Activated effector memory CD4-positive, alpha-beta T cell treated with anti-CD3 and anti-CD28 coated beads, Interleukin-2, amount 50 U/mL, for 16 hours (primary cell): Measurements from ENCODE around the gene KIAA0513.

ENCODE experiments used
- DNase-seq: peaks from one replicate; pipeline ENCODE4 v3.0.0-alpha.2; 2020

Gene KIAA0513

GRCh38 chr16:85092309-85092708, 64.7 kb downstream of the KIAA0513 start:
- no peak for DNase-seq

GRCh38 chr16:85092851-85093250, 65.3 kb downstream of the KIAA0513 start:
- DNase-seq = no peak

GRCh38 chr16:85093705-85094104, 66.1 kb downstream of the KIAA0513 start:
- DNase-seq = no peak

GRCh38 chr16:85094176-85094805, 66.7 kb downstream of the KIAA0513 start:
- no peak for DNase-seq

GRCh38 chr16:85094812-85095211, 67.2 kb downstream of the KIAA0513 start:
- no peak for DNase-seq

GRCh38 chr16:85096921-85097320, 69.3 kb downstream of the KIAA0513 start:
- DNase-seq = no peak

- no peak for DNase-seq
Measured at GRCh38 chr16:85098565-85098964, 71.0 kb downstream of the KIAA0513 start.

- DNase-seq = no peak
Measured at GRCh38 chr16:85100265-85100664, 72.7 kb downstream of the KIAA0513 start.

- no peak for DNase-seq
Measured at GRCh38 chr16:85101956-85102630, 74.5 kb downstream of the KIAA0513 start.

- no peak for DNase-seq
Measured at GRCh38 chr16:85103114-85104079, 75.8 kb downstream of the KIAA0513 start.

GRCh38 chr16:85104147-85104546, 76.6 kb downstream of the KIAA0513 start:
- DNase-seq = no peak

GRCh38 chr16:85104821-85105391, 77.3 kb downstream of the KIAA0513 start:
- no peak for DNase-seq

GRCh38 chr16:85105475-85105874, 77.9 kb downstream of the KIAA0513 start:
- DNase-seq = no peak

- DNase-seq = no peak
Measured at GRCh38 chr16:85107083-85107482, 79.5 kb downstream of the KIAA0513 start.

- no peak for DNase-seq
Measured at GRCh38 chr16:85107532-85107931, 79.9 kb downstream of the KIAA0513 start.

GRCh38 chr16:85110105-85110504, 82.5 kb downstream of the KIAA0513 start:
- no peak for DNase-seq

- DNase-seq = no peak
Measured at GRCh38 chr16:85111184-85111583, 83.6 kb downstream of the KIAA0513 start.

GRCh38 chr16:85112364-85112763, 84.8 kb downstream of the KIAA0513 start, which contains the start of gene CIBAR2:
Gene CIBAR2, minus strand, starts transcription at chr16:85112472. Its CDS starts 120 bp downstream, at chr16:85112352.
- no peak for DNase-seq

GRCh38 chr16:85113168-85113733, 85.7 kb downstream of the KIAA0513 start:
- no peak for DNase-seq

GRCh38 chr16:85113913-85114312, 86.3 kb downstream of the KIAA0513 start:
- DNase-seq = no peak

GRCh38 chr16:85114909-85115567, 87.4 kb downstream of the KIAA0513 start:
- DNase-seq = peak; percentile 92

GRCh38 chr16:85117418-85117817, 89.8 kb downstream of the KIAA0513 start:
- no peak for DNase-seq
